HCT116 (cell line): ENCODE results near the gene FPR3. TPM values are rescaled to one million over a fixed set of nuclear protein-coding genes. Genes with fewer than 3 reads are reported as not detected.

Source experiments
- ATAC-seq: fragments of 200-7000 bp; cut with Tn5 transposase; 2 replicates; pipeline ENCODE4 v1.9.1; 2020; ENCODE audit warnings: mild to moderate bottlenecking, moderate library complexity
- BruUV-seq: library from RNA; stranded (reverse); fragments of 400-500 nt; replicated peaks from 2 replicates; lab custom pipeline; 2021; lab: Mats Ljungman, UMichigan
- CTCF ChIA-PET: fragments of 300-600 bp; sonication (Branson Sonifier 250); formaldehyde crosslinking; loops from one replicate; lab custom pipeline; 2021; ENCODE audit warnings: antibody characterized with exemption; lab: Charles Lee
- POLR2A ChIA-PET: fragments of 300-600, 350-600 bp; sonication (Branson Sonifier 250); formaldehyde crosslinking; loops from one replicate; lab custom pipeline; 2021; ENCODE audit warnings: antibody characterized with exemption; lab: Charles Lee
- RAD21 ChIA-PET, 2 experiments: fragments of 300-600 bp; sonication (Branson Sonifier 250); formaldehyde crosslinking; loops; one replicate each; lab custom pipeline; 2023; ENCODE audit warnings: low total read pairs in 2 of 2; ENCODE audit not compliant: uncharacterized antibody in 2 of 2, unreplicated experiment in 2 of 2, low non-redundant PET in 1 of 2; lab: Charles Lee
- DNase-seq: peaks from one replicate; pipeline ENCODE4 v3.0.0-alpha.2; 2010; ENCODE audit warnings: low read depth, low spot score
- H2AFZ ChIP-seq: fragments of 200-600 bp; shearing (Covaris generic), sonication (generic); 2 replicates; pipeline ENCODE4 v1.6.1; 2017; ENCODE audit warnings: low read depth, mixed run types, mixed read lengths, antibody characterized with exemption, low read length; ENCODE audit not compliant: poor library complexity, severe bottlenecking
- H3K27ac ChIP-seq: 2 replicates; pipeline ENCODE4 v1.5.1; 2012; ENCODE audit warnings: low read depth, low read length
- H3K27me3 ChIP-seq: fragments of 200-600 bp; sonication (generic); 2 replicates; pipeline ENCODE4 v1.6.1; 2016; ENCODE audit warnings: mixed run types, low read length, mixed read lengths; ENCODE audit not compliant: insufficient read depth
- H3K36me3 ChIP-seq, 2 experiments: fragments of 200-500 bp in 1 of 2; fragments of 200-600 bp in 1 of 2; sonication (Bioruptor generic) in 1 of 2; sonication (generic) in 1 of 2; 2 replicates each; pipeline versions ENCODE4 v1.5.1 to v1.6.1; 2014 to 2016; ENCODE audit warnings: low read length in 2 of 2, inconsistent platforms in 1 of 2, mixed read lengths in 1 of 2, mixed run types in 1 of 2; ENCODE audit not compliant: insufficient read depth in 2 of 2, control insufficient read depth in 1 of 2
- H3K4me1 ChIP-seq, 2 experiments: fragments of 200-600 bp in 1 of 2; sonication (generic) in 1 of 2; 2 replicates each; pipeline versions ENCODE4 v1.5.1 to v1.6.1; 2012 to 2017; ENCODE audit warnings: low read length in 2 of 2, inconsistent platforms in 1 of 2, mild to moderate bottlenecking in 1 of 2, mixed read lengths in 1 of 2, mixed run types in 1 of 2, moderate library complexity in 1 of 2; ENCODE audit not compliant: insufficient read depth in 2 of 2, control insufficient read depth in 1 of 2
- H3K4me2 ChIP-seq: fragments of 200-600 bp; sonication (generic); 2 replicates; pipeline ENCODE4 v1.6.1; 2017; ENCODE audit warnings: mixed run types, low read length, mixed read lengths
- H3K4me3 ChIP-seq, 2 experiments: fragments of 200-600 bp in 1 of 2; sonication (generic) in 1 of 2; replicated peaks in 1 of 2; 2 replicates each; pipeline ENCODE4 v1.5.1; 2011 to 2016; ENCODE audit warnings: low read length in 2 of 2, control low read depth in 1 of 2, low read depth in 1 of 2, mild to moderate bottlenecking in 1 of 2, mixed read lengths in 1 of 2, mixed run types in 1 of 2
- H3K79me2 ChIP-seq: fragments of 200-600 bp; sonication (generic); 2 replicates; pipeline ENCODE4 v1.6.1; 2017; ENCODE audit warnings: mild to moderate bottlenecking, mixed run types, low read length, moderate library complexity, mixed read lengths; ENCODE audit not compliant: insufficient read depth
- H3K9ac ChIP-seq: fragments of 200-600 bp; sonication (generic); 2 replicates; pipeline ENCODE4 v1.6.1; 2016; ENCODE audit warnings: low read length, mixed read lengths
- H3K9me2 ChIP-seq: fragments of 200-600 bp; sonication (generic), shearing (Covaris generic); 2 replicates; pipeline ENCODE4 v1.6.1; 2017; ENCODE audit warnings: mixed run types, mild to moderate bottlenecking, moderate library complexity; ENCODE audit not compliant: insufficient read depth
- H3K9me3 ChIP-seq, 2 experiments: fragments of 200-500 bp in 1 of 2; fragments of 200-600 bp in 1 of 2; sonication (Bioruptor generic) in 1 of 2; sonication (generic) in 1 of 2; 2 replicates each; pipeline ENCODE4 v1.6.1; 2014 to 2017; ENCODE audit warnings: low read length in 2 of 2, mixed read lengths in 2 of 2, inconsistent platforms in 1 of 2, low read depth in 1 of 2, mild to moderate bottlenecking in 1 of 2, mixed run types in 1 of 2, moderate library complexity in 1 of 2; ENCODE audit not compliant: control insufficient read depth in 1 of 2, insufficient read depth in 1 of 2
- H4K20me1 ChIP-seq: fragments of 200-600 bp; sonication (generic), shearing (Covaris generic); 2 replicates; pipeline ENCODE4 v1.6.1; 2017; ENCODE audit warnings: mixed run types, mild to moderate bottlenecking, moderate library complexity; ENCODE audit not compliant: insufficient read depth
- ATF3 ChIP-seq: IDR thresholded peaks from 2 replicates; pipeline ENCODE4 v1.6.1; 2012
- ELF1 ChIP-seq: IDR thresholded peaks from 2 replicates; pipeline ENCODE4 v1.6.1; 2012; ENCODE audit warnings: low read depth, borderline replicate concordance
- EZH2 ChIP-seq: fragments of 200-600 bp; sonication (generic); IDR thresholded peaks from 2 replicates; pipeline ENCODE4 v1.6.1; 2017; ENCODE audit warnings: antibody characterized with exemption, mixed run types
- EZH2phosphoT487 ChIP-seq: fragments of 200-600 bp; IDR thresholded peaks from 2 replicates; pipeline ENCODE4 v1.6.1; 2018; ENCODE audit warnings: antibody characterized with exemption, borderline replicate concordance
- FOSL1 ChIP-seq: IDR thresholded peaks from 2 replicates; pipeline ENCODE4 v1.6.1; 2012; ENCODE audit warnings: low read depth
- SIN3A ChIP-seq: IDR thresholded peaks from 2 replicates; pipeline ENCODE4 v1.6.1; 2012; ENCODE audit warnings: low read depth
- YY1 ChIP-seq: IDR thresholded peaks from 2 replicates; pipeline ENCODE4 v1.6.1; 2011; ENCODE audit warnings: low read length, low read depth, moderate library complexity, mild to moderate bottlenecking; ENCODE audit not compliant: insufficient replicate concordance; ENCODE audit errors: extremely low read depth
- ZNF274 ChIP-seq: fragments of 200-500 bp; sonication (Bioruptor generic); IDR thresholded peaks from 2 replicates; pipeline ENCODE4 v1.6.1; 2014; ENCODE audit warnings: mild to moderate bottlenecking, low read depth, low read length, inconsistent platforms
- intact Hi-C: fragments of 100-400 bp; cut with micrococcal nuclease; formaldehyde crosslinking; loops from 2 replicates; pipeline ENCODE4 v1.10.0; 2022
- total RNA-seq: library from RNA; stranded (reverse); gene quantifications from one replicate; pipeline ENCODE4 v1.2.1, GENCODE V29; 2021; ENCODE audit not compliant: unreplicated experiment
- TF ChIP-seq, protein P1 (sequence below): IDR thresholded peaks from 2 replicates; pipeline ENCODE4 v1.6.1; 2012
- TF ChIP-seq, protein P2 (sequence below): IDR thresholded peaks from 2 replicates; pipeline ENCODE4 v1.6.1; 2011; ENCODE audit warnings: mild to moderate bottlenecking, low read length, moderate library complexity; ENCODE audit not compliant: insufficient replicate concordance; ENCODE audit errors: extremely low read depth

FPR3 gene
- total RNA-seq, 1 experiment from 2014 or later, result not detected

- TF ChIP-seq ZNF274, result no peak
- TF ChIP-seq, protein P1, sequence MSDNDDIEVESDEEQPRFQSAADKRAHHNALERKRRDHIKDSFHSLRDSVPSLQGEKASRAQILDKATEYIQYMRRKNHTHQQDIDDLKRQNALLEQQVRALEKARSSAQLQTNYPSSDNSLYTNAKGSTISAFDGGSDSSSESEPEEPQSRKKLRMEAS, result no peak
- no peak for TF ChIP-seq YY1
- TF ChIP-seq EZH2, result no peak
- no peak for TF ChIP-seq FOSL1
- no peak for TF ChIP-seq ELF1
- TF ChIP-seq ATF3, result no peak
- TF ChIP-seq, protein P2, sequence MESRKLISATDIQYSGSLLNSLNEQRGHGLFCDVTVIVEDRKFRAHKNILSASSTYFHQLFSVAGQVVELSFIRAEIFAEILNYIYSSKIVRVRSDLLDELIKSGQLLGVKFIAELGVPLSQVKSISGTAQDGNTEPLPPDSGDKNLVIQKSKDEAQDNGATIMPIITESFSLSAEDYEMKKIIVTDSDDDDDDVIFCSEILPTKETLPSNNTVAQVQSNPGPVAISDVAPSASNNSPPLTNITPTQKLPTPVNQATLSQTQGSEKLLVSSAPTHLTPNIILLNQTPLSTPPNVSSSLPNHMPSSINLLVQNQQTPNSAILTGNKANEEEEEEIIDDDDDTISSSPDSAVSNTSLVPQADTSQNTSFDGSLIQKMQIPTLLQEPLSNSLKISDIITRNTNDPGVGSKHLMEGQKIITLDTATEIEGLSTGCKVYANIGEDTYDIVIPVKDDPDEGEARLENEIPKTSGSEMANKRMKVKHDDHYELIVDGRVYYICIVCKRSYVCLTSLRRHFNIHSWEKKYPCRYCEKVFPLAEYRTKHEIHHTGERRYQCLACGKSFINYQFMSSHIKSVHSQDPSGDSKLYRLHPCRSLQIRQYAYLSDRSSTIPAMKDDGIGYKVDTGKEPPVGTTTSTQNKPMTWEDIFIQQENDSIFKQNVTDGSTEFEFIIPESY, result no peak
- no peak for TF ChIP-seq EZH2phosphoT487
- TF ChIP-seq SIN3A, result no peak
- peaks cover 0 to 7% of the 10 kb centered on the region in 2 experiments; a peak in 1 of 4 replicates for H3K4me1 ChIP-seq
- no peaks in the 10 kb centered on the region for H3K79me2 ChIP-seq
- ChIA-PET RAD21 (no interaction called here), CTCF (interaction anchor here (1.1 kb wide), 1 partner anchor 22 kb away, joined by 4 read pairs; no protein-coding TSS in a partner anchor), POLR2A (no interaction called here)
- intact Hi-C loops, result no loop called here
- H3K9ac ChIP-seq, result no peak overlapping the region
- H3K27me3 ChIP-seq, result no peaks in the 10 kb centered on the region
- H3K9me3 ChIP-seq, result no peaks in the 10 kb centered on the region; a peak in 2 of 4 replicates
- H2AFZ ChIP-seq, result no peak overlapping the region
- H3K9me2 ChIP-seq, result no peaks in the 10 kb centered on the region
- H3K27ac ChIP-seq, result no peak overlapping the region
- no peak overlapping the region for H3K4me3 ChIP-seq
- no peak for ATAC-seq
- no peaks in the 10 kb centered on the region for H3K36me3 ChIP-seq
- BruUV-seq, result no TSS peak
- H3K4me2 ChIP-seq, result peak overlapping the region; percentile 9
- DNase-seq, result no peak
- H4K20me1 ChIP-seq, result no peaks in the 10 kb centered on the region
These were observed 5.0 kb downstream of the FPR3 start for GRCh38 chr19:51799774-51800472.
